ENCODE measurements around the gene TOPAZ1. TPM values are rescaled to one million over a fixed set of nuclear protein-coding genes. Genes with fewer than 3 reads are reported as not detected.

The TOPAZ1 gene
- total RNA-seq, 6 experiments from 2014 or later = not detected

GRCh38 chr3:44272191-44272590 lies 30.5 kb downstream of the TOPAZ1 start:
- Histone ChIP-seq H3K9me3 (no peaks in the 10 kb centered on the region), H3K27me3 (no peaks in the 10 kb centered on the region), H3K36me3 (no peaks in the 10 kb centered on the region), H3K4me1 (no peaks in the 10 kb centered on the region), H3K27ac (no peak overlapping the region), H3K4me3 (no peak overlapping the region)
- intact Hi-C loops (cut with DNase I) = no loop called here
- TF ChIP-seq CTCF (IDR thresholded peaks at IDR 0.05) (no peak), POLR2A (IDR thresholded peaks at IDR 0.05) (no peak)
- ATAC-seq = no peak
- 67% methylated on average over 2 of the region's 2 CpGs for WGBS (ENCODE audit: insufficient coverage, low coverage, low lambda C conversion rate, missing lambda C conversion rate)
- DNase-seq = no peak

GRCh38 chr3:44277925-44278324 lies 36.2 kb downstream of the TOPAZ1 start:
- no peak overlapping the region for H3K4me3 ChIP-seq
- no peak for ATAC-seq
- no peak for TF ChIP-seq POLR2A (IDR thresholded peaks at IDR 0.05)
- TF ChIP-seq CTCF (IDR thresholded peaks at IDR 0.05) = no peak
- H3K27me3 ChIP-seq = no peaks in the 10 kb centered on the region
- H3K36me3 ChIP-seq = no peaks in the 10 kb centered on the region
- no peaks in the 10 kb centered on the region for H3K9me3 ChIP-seq
- no peak for DNase-seq
- intact Hi-C loops (cut with DNase I) = no loop called here
- no peaks in the 10 kb centered on the region for H3K4me1 ChIP-seq
- no peak overlapping the region for H3K27ac ChIP-seq
- 50% methylated on average over 1 of the region's 1 CpG for WGBS (ENCODE audit: insufficient coverage, low coverage, low lambda C conversion rate, missing lambda C conversion rate)

GRCh38 chr3:44280077-44280476 lies 38.4 kb downstream of the TOPAZ1 start:
- Histone ChIP-seq H3K4me1 (no peaks in the 10 kb centered on the region), H3K9me3 (no peaks in the 10 kb centered on the region), H3K27me3 (no peaks in the 10 kb centered on the region), H3K36me3 (no peaks in the 10 kb centered on the region), H3K27ac (no peak overlapping the region), H3K4me3 (no peak overlapping the region)
- 80% methylated on average over 3 of the region's 3 CpGs for WGBS (ENCODE audit: insufficient coverage, low coverage, low lambda C conversion rate, missing lambda C conversion rate)
- TF ChIP-seq CTCF (IDR thresholded peaks at IDR 0.05) (no peak), POLR2A (IDR thresholded peaks at IDR 0.05) (no peak)
- DNase-seq (no peak), ATAC-seq (no peak)
- intact Hi-C loops (cut with DNase I) = no loop called here

- H3K27ac ChIP-seq = no peak overlapping the region
- WGBS (ENCODE audit: insufficient coverage, low coverage, low lambda C conversion rate, missing lambda C conversion rate) = 78% methylated on average over 1 of the region's 2 CpGs
- DNase-seq (no peak), ATAC-seq (no peak)
- intact Hi-C loops (cut with DNase I) = no loop called here
- H3K4me3 ChIP-seq = no peak overlapping the region
- H3K36me3 ChIP-seq = no peaks in the 10 kb centered on the region
- no peaks in the 10 kb centered on the region for H3K27me3 ChIP-seq
- H3K9me3 ChIP-seq = no peaks in the 10 kb centered on the region
- TF ChIP-seq POLR2A (IDR thresholded peaks at IDR 0.05) (no peak), CTCF (IDR thresholded peaks at IDR 0.05) (no peak)
- no peaks in the 10 kb centered on the region for H3K4me1 ChIP-seq
Observed at GRCh38 chr3:44280631-44281030, 38.9 kb downstream of the TOPAZ1 start.

GRCh38 chr3:44284949-44285348 lies 43.3 kb downstream of the TOPAZ1 start:
- Histone ChIP-seq H3K27ac (no peak overlapping the region), H3K4me3 (no peak overlapping the region), H3K27me3 (no peaks in the 10 kb centered on the region), H3K4me1 (no peaks in the 10 kb centered on the region), H3K36me3 (no peaks in the 10 kb centered on the region), H3K9me3 (no peaks in the 10 kb centered on the region)
- 94% methylated on average over 2 of the region's 2 CpGs for WGBS (ENCODE audit: insufficient coverage, low coverage, low lambda C conversion rate, missing lambda C conversion rate)
- no peak for ATAC-seq
- intact Hi-C loops (cut with DNase I) = no loop called here
- TF ChIP-seq POLR2A (IDR thresholded peaks at IDR 0.05) (no peak), CTCF (IDR thresholded peaks at IDR 0.05) (no peak)
- no peak for DNase-seq

Data from right lobe of liver (tissue), 6 donors.